ENCODE data around the gene PTTG1IP. TPM values are rescaled to one million over a fixed set of nuclear protein-coding genes. Genes with fewer than 3 reads are reported as not detected.

PTTG1IP gene
- total and polyA plus RNA-seq, 2 donors (not counting 1 experiment from before 2014, with no cell fraction given): 30.7 to 58.6 TPM

DNA sequence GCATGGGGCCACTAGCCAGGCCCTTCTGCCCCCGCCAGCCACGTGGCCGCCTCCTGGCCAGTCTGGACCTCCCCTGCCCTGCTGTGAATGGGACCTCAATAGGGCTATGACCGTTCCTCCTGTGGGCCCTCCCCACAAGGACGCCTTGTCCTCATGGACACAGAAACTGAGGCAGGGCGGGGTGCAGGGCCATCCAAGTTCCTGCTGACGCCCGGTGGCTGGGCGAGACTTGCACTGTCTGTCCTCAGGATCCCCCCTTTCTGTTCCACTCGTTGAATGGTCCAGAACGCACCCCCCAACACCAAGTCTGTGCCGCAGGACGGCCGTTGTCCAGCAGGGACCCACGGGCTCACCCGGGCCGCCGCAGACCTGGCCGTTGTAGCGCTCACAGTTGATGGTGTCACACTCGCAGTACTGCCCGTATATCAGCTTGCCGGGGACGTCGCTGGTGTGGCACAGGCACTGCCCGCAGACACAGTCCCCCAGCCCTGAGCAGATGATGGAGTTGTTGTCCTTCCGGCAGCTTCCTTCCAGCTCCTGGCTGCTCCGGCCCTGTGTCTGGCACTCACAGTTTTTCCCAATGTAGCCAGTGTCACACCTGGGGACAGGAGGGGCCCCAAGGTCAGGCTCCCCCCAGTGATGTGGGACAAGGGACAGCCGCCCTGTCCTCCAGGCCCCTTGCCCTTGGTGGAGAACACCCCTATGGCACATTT, 16.3 kb upstream of the PTTG1IP start:
- Histone ChIP-seq H4K20me1 (ENCODE audit: control insufficient read depth, insufficient read depth, low read length, poor library complexity, severe bottlenecking) (peaks cover 38% of the 10 kb centered on the region), H3K4me2 (replicated peaks; ENCODE audit: low read depth, low read length, poor library complexity, severe bottlenecking) (no peak overlapping the region), H3K9me3 (ENCODE audit: control extremely low read depth in 1 of 3, control insufficient read depth in 2 of 3, insufficient read depth in 1 of 3, low read length in 2 of 3) (no peaks in the 10 kb centered on the region), H3K9ac (ENCODE audit: low read length) (no peak overlapping the region), H3K27me3 (replicated peaks in 1 of 4; ENCODE audit: control extremely low read depth in 1 of 4, control insufficient read depth in 3 of 4, insufficient read depth in 4 of 4, low read length in 3 of 4) (no peaks in the 10 kb centered on the region), H2AFZ (ENCODE audit: insufficient read depth, low read depth, low read length, poor library complexity, severe bottlenecking) (no peak overlapping the region), H3K4me1 (ENCODE audit: control insufficient read depth in 2 of 2, insufficient read depth in 2 of 2, low read length in 2 of 2) (peaks cover 3 to 12% of the 10 kb centered on the region in 2 donors), H3K4me3 (ENCODE audit: control extremely low read depth in 1 of 5, extremely low read depth in 1 of 5, insufficient read depth in 1 of 5, low read depth in 2 of 5, low read length in 4 of 5) (no peak overlapping the region), H3K27ac (ENCODE audit: low read length in 2 of 2) (no peak overlapping the region), H3K79me2 (ENCODE audit: control insufficient read depth, insufficient read depth, low read length) (peaks cover 15% of the 10 kb centered on the region), H3K36me3 (replicated peaks in 1 of 2; ENCODE audit: control extremely low read depth in 1 of 2, control insufficient read depth in 1 of 2, extremely low read depth in 1 of 2, insufficient read depth in 2 of 2, low read length in 1 of 2) (peaks cover 0 to 69% of the 10 kb centered on the region in 2 experiments)
- ATAC-seq (ENCODE audit: low read depth) (no peak), DNase-seq (no peak)
- TF ChIP-seq, protein P1, sequence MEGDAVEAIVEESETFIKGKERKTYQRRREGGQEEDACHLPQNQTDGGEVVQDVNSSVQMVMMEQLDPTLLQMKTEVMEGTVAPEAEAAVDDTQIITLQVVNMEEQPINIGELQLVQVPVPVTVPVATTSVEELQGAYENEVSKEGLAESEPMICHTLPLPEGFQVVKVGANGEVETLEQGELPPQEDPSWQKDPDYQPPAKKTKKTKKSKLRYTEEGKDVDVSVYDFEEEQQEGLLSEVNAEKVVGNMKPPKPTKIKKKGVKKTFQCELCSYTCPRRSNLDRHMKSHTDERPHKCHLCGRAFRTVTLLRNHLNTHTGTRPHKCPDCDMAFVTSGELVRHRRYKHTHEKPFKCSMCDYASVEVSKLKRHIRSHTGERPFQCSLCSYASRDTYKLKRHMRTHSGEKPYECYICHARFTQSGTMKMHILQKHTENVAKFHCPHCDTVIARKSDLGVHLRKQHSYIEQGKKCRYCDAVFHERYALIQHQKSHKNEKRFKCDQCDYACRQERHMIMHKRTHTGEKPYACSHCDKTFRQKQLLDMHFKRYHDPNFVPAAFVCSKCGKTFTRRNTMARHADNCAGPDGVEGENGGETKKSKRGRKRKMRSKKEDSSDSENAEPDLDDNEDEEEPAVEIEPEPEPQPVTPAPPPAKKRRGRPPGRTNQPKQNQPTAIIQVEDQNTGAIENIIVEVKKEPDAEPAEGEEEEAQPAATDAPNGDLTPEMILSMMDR (IDR thresholded peaks at IDR 0.05): no peak
- TF ChIP-seq EZH2 (IDR thresholded peaks at IDR 0.05; ENCODE audit: borderline replicate concordance, insufficient read depth, low read depth, low read length, poor library complexity, severe bottlenecking): no peak
- Mint-ChIP-seq H3K27me3 (no peaks in the 10 kb centered on the region), H3K9me3 (ENCODE audit: insufficient read depth) (no peaks in the 10 kb centered on the region), H3K4me3 (no peak overlapping the region), H3K27ac (no peak overlapping the region), H3K4me1 (peaks cover 18% of the 10 kb centered on the region)
- 98% methylated on average over 29 of the region's 29 CpGs for WGBS (ENCODE audit: insufficient coverage)
- POLR2A ChIA-PET: no interaction called here
- CTCF ChIA-PET: interaction anchor here (1.1 to 12.5 kb wide), 2 partner anchors 41 to 89 kb away, joined by 4 to 204 read pairs; no protein-coding TSS in a partner anchor
- intact Hi-C loops (cut with micrococcal nuclease): no loop called here
